ENCODE data around the gene HSD17B1. TPM values are rescaled to one million over a fixed set of nuclear protein-coding genes. Genes with fewer than 3 reads are reported as not detected.

HSD17B1 gene
- total and polyA plus RNA-seq, 2 of the 13 experiments (the other 11 are each of a cell fraction or from before 2014, with no cell fraction given): 0.54 to 0.93 TPM

- TF ChIP-seq, protein P1, sequence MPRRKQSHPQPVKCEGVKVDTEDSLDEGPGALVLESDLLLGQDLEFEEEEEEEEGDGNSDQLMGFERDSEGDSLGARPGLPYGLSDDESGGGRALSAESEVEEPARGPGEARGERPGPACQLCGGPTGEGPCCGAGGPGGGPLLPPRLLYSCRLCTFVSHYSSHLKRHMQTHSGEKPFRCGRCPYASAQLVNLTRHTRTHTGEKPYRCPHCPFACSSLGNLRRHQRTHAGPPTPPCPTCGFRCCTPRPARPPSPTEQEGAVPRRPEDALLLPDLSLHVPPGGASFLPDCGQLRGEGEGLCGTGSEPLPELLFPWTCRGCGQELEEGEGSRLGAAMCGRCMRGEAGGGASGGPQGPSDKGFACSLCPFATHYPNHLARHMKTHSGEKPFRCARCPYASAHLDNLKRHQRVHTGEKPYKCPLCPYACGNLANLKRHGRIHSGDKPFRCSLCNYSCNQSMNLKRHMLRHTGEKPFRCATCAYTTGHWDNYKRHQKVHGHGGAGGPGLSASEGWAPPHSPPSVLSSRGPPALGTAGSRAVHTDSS (CRISPR knock-in tag; conservative IDR thresholded peaks at IDR 0.05): no peak
- TF ChIP-seq MIER2 (CRISPR knock-in tag; IDR thresholded peaks at IDR 0.05): peak; percentile 64
- TF ChIP-seq, protein P2, sequence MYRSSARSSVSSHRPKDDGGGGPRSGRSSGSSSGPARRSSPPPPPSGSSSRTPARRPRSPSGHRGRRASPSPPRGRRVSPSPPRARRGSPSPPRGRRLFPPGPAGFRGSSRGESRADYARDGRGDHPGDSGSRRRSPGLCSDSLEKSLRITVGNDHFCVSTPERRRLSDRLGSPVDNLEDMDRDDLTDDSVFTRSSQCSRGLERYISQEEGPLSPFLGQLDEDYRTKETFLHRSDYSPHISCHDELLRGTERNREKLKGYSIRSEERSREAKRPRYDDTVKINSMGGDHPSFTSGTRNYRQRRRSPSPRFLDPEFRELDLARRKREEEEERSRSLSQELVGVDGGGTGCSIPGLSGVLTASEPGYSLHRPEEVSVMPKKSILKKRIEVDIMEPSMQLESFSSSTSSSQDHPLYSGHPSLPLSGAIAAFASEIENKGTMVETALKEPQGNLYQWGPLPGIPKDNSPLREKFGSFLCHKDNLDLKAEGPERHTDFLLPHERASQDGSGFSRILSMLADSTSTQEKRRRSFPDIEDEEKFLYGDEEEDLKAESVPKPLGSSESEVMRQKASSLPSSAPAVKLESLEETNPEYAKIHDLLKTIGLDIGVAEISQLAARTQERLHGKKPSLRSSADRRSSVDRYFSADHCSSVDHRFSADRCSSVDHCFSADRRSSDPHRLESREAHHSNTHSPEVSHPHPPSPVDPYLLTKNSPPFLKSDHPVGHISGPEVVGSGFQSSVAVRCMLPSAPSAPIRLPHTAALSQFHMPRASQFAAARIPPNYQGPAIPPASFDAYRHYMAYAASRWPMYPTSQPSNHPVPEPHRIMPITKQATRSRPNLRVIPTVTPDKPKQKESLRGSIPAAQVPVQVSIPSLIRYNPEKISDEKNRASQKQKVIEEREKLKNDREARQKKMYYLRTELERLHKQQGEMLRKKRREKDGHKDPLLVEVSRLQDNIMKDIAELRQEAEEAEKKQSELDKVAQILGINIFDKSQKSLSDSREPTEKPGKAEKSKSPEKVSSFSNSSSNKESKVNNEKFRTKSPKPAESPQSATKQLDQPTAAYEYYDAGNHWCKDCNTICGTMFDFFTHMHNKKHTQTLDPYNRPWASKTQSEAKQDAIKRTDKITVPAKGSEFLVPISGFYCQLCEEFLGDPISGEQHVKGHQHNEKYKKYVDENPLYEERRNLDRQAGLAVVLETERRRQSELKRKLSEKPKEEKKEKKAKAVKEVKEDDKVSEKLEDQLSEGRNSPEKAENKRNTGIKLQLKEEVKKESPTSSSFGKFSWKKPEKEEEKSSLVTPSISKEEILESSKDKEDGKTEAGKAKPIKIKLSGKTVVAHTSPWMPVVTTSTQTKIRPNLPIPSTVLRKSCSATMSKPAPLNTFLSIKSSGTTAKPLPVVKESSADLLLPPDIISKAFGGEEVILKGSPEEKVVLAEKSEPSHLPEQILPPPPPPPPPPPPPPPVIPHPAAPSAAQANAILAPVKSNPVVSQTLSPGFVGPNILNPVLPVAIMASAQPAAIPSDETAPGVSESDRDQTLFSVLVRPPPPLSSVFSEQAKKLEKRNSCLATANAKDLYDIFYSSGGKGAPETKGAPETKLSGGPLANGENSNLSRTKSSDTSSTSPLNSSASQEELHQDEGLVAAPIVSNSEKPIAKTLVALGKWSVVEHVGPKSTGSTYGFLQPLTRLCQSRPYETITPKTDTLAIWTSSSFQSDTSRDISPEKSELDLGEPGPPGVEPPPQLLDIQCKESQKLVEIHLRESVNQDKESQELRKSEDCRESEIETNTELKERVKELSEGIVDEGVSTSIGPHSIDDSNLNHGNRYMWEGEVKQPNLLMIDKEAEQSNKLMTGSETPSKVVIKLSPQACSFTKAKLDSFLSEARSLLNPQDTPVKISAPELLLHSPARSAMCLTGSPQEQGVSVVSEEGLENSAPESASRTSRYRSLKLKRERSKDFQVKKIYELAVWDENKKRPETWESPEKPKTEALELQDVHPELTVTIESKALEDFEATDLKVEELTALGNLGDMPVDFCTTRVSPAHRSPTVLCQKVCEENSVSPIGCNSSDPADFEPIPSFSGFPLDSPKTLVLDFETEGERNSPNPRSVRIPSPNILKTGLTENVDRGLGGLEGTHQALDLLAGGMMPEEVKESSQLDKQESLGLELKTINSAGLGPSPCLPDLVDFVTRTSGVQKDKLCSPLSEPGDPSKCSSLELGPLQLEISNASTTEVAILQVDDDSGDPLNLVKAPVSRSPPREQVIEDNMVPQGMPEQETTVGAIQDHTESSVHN (CRISPR knock-in tag; IDR thresholded peaks at IDR 0.05): no peak
- no peak for TF ChIP-seq ZNF30 (CRISPR knock-in tag; IDR thresholded peaks at IDR 0.05)
- peak; percentile 93 for TF ChIP-seq MYNN (CRISPR knock-in tag; IDR thresholded peaks at IDR 0.05; ENCODE audit: low read depth)
- no peak for TF ChIP-seq BCLAF1 (IDR thresholded peaks at IDR 0.05)
- TF ChIP-seq SKI (IDR thresholded peaks at IDR 0.05; ENCODE audit: partially characterized antibody): peak; percentile 48
- TF ChIP-seq KDM5A (IDR thresholded peaks at IDR 0.05; ENCODE audit: borderline replicate concordance, low read length): no peak
- 0 out of 2 replicates have a peak, but pooled peaks have one; percentile 54 for TF ChIP-seq ZNF562 (CRISPR knock-in tag; IDR thresholded peaks at IDR 0.05; ENCODE audit: borderline replicate concordance)
- no peak for TF ChIP-seq SUZ12 (IDR thresholded peaks at IDR 0.05; ENCODE audit: low read depth, low read length)
- peak; percentile 98 for TF ChIP-seq FOSL2 (CRISPR knock-in tag; IDR thresholded peaks at IDR 0.05)
- TF ChIP-seq ZKSCAN5 (CRISPR knock-in tag; IDR thresholded peaks at IDR 0.05): peak; percentile 86
- no peak for TF ChIP-seq SMAD9 (CRISPR knock-in tag; IDR thresholded peaks at IDR 0.05)
- TF ChIP-seq ZSCAN9 (CRISPR knock-in tag; IDR thresholded peaks at IDR 0.05; ENCODE audit: borderline replicate concordance): peak; percentile 95; the same call in 1 of the 2 replicates
- no peak for TF ChIP-seq HNRNPUL1 (IDR thresholded peaks at IDR 0.05; ENCODE audit: low read depth, low read length)
- no peak for TF ChIP-seq ISX (CRISPR knock-in tag; conservative IDR thresholded peaks at IDR 0.05)
- TF ChIP-seq SMAD3 (CRISPR knock-in tag; IDR thresholded peaks at IDR 0.05): 0 out of 2 replicates have a peak, but pooled peaks have one; percentile 50
- TF ChIP-seq PCBP2 (optimal IDR thresholded peaks at IDR 0.05; ENCODE audit: low read depth, low read length, poor library complexity, severe bottlenecking): no peak
Measured at GRCh38 chr17:42541041-42541833, 11.5 kb upstream of the HSD17B1 start (continued).
